NCI-H1694 treated with DMSO at 0.1 percent for 48 hours (cell line): ENCODE measurements around the gene SPINK4.

Experiments
- DNase-seq: peaks from one replicate; lab custom pipeline; 2025; lab: John Stamatoyannopoulos, UW

Gene SPINK4

DNA sequence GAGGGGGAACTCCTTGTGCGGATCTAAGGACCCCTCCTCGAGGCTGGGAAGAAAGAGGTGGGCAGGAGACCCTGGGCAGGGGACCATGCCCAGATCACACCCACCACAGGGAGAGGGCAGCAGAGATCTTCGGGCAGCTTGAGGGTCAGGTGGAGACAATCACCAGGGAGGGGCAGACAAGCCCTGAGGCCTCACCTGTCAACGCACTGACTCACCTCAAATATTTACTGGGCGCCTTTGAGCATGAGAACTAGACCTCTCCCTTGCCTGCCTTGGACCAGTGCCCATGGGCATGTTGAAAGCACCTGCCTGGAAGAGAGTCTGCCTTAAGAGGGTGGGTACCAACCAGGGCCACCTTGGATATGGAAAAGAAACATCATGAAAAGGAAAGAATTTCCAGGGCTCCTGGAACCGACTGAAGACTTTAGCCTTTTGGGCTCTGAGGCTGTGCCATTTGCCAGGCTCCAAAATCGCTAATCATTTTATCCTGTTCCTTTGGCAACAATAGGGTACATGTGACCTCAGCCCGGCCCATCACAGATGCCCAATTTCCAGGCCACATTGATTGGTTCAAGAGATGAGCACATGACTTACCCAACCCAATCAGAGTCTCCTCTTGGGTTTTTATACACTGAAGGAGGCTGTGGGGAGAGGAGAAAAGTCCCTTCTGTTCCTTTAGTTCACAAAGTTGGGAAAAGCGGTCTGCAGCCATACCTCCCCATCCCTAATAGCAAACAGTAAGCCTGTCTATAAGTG, 10.4 kb upstream of the SPINK4 start:
- DNase-seq: no peak

DNA sequence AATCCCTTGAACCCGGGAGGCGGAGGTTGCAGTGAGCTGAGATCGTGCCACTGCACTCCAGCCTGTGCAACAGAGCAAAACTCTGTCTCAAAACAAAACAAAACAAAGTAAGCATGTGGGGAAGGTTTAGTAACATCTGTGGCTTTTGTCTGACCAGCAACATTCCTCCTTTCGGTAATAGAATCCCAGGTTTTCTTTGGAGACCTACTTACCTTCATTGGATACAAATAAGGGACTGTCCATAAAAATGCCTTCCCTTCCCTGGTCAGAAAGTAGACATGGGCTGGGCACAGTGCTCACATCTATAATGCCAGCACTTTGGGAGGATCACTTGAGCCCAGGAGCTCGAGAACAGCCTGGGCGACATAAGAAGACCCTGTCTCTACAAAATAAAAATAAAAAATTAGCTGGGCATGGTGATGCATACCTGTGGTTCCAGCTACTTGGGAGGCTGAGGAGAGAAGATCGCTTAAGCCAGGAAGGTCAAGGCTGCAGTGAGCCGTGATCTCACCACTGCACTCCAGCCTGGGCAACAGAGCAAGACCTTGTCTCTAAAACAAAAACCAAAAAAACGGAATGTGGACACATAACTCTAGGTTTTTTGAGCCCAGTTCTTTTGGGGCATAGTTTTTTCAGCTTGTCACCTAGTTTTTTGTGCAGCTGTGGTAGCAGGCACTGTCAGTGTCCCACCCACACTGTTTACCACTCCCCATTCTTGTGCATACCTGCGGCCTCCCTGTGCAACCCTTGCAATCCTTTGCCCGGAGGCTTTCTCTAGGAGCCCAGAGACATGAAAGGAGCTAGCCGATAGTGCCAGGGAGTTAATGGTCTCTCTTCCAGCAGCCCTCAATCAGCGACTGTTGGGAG, 9.0 kb upstream of the SPINK4 start:
- no peak for DNase-seq

DNA sequence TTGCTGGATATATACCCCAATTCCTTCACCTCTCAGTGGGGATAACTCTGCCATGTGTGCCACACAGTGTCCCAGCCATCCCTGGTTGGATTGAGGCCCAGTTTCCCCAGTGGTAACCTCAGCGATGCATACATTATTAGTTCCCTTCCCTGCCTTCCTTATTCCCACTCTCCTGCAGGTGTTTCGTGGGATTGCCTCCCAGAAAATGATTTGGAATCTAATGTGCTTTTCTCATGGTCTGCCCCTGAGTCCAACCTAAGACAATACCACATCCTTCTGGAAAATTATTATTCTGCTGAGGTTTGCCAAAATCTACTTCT, 8.4 kb upstream of the SPINK4 start:
- no peak for DNase-seq

DNA sequence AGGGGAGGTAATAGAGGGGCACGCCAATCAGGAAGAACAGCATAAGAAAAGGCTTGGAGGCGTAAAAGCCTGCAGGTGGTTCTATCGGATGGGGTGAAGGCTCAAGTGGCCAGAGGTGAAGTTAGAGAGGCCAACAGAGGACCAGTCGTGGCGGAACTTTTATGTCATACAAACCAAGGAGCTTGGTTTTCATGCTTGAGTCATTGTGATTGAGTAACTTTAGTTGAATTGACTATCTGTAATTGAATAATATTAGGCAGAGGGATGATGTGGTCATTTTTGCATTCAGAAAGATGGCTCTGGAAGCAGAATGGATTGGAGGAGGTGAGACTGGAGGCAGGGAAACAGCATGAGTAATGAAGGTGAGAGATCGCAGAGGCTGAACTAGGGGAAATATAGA, 7.2 kb upstream of the SPINK4 start:
- DNase-seq: no peak

DNA sequence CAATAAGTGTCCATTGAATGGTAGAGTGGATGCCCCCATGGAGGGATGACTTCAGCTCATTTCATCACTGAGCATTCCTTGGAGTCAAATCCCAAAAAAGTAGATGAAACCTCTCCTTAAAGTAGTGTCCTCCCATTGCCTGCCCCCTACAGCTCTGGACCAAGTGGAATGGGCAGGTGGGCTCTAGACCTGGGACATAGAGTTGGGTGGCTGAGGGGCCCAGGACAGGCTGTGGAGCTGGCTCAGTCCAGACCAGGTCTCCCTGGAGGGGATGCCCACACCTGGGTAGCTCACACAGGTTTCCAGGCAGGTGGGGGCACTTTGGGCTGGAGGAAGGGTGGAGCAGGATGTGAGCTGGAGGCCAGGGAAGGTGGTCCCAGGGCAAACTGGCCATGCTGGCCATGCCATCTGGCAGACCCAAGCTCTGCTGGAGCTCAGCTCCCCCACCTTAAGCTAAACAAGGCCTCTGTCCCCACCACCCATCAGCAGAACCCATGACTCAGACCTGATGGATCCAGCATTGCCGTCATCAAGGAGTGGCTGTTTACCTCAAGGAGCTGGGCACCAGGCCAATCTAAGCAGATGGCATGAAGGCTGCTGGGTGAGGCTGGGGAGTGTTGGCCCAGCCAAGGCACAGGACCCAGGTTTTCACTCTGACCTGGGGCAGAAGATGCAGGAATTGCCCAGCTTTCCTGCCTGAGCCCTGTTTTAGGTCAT, 6.2 kb upstream of the SPINK4 start:
- no peak for DNase-seq

DNA sequence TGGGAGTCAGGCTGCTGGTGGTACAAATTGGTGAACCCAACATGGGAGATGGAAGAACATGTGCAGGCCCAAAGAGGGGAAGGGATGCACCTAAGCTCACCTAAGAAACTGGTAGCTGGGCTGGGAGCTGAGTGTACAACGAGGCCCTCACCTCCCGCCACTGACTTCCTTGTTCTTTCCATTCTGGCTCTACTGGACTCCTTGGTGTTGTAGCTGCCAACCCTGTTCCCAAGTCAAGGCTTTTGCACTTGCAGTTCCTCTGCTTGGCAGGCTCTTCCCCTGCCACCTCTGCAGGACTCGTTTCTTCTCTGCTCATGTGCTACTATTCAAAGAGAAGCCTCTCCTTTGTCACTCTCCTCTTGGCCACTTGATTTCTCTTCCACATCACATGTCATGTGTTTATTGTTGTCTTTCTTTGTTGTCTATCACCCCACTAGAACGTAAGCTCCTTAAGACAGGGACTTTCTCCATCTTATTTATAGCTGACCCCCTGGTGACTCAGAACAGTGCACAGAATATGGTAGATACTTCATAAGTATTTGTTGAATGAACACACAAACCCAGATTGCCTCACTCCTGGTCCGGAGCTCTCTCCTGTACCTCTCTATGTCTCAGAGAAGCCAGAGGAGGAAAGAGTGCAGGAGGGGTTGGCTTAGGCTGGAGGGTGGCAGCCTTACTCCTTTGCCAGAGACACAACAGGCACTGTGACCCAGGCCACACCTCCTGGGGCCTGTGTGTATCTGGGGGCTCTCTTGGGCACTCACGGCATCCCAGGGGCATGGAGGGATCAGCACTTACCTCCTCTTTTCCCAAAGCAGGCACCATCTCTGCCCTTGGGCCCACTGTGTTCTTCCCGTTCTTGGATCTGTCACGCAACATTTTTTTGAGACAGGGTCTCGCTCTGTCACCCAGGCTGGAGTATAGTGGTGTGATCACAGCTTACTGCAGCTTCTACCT, 5.2 kb upstream of the SPINK4 start:
- no peak for DNase-seq

DNA sequence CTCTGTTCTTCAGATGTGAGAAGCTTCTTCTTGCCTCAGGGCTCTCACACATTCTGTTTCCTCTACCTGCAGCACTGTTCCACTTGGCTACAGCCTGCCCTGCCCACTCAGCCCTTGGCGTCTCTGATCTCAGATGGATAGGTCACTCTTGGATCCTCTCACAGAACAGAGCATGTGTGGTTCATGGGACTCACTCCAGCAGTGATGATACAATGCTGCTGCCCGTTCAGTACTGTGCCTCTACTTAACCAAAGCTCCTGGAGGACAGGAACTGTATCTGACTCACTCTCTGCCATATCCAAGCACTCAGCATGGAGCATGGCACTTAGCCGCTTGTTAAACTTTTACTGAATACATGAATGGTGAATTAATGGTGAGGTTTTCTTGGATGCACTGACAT, 3.4 kb upstream of the SPINK4 start:
- DNase-seq: no peak

DNA sequence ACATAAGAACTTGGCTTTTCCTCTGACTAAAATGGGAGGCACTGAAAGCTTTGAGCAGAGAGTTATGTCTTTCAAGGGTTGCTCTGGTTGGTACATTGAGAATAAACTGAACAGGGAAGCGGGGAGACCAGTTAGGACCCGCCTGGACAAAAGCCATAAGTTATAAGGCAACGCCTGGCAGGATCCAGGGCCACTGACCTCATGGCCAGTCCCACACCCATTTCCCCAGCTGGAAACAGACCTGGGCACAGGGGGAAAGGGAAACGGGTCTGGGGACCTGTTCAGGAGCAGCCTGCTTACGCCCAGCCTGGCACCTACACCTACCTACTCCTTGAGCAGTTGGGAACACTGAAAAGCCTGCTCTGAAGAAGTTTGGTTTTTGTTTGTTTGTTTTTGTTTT, 1.3 kb downstream of the SPINK4 start:
- DNase-seq: no peak

DNA sequence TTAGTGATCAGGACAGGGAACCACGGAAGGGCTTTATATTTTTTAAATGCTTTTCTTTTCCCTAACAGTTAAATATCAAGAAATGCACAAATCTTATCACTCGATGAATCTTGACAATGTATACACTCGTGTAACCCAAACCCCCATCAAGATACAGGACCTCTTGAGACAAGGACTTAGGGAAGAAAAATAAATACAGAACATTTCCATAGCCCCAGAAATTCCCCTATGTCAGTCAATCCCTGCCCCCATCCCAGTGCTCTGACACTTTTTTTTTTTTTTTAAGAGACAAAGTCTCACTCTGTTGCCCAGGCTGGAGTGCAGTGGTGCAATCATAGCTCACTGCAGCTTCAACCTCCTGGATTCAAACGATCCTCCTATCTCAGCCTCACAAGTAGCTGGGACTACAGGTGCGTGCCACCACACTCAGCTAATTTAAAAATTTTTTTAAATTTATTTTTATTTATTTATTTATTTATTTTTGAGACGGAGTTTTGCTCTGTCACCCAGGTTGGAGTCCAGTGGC, 2.7 kb downstream of the SPINK4 start:
- no peak for DNase-seq

DNA sequence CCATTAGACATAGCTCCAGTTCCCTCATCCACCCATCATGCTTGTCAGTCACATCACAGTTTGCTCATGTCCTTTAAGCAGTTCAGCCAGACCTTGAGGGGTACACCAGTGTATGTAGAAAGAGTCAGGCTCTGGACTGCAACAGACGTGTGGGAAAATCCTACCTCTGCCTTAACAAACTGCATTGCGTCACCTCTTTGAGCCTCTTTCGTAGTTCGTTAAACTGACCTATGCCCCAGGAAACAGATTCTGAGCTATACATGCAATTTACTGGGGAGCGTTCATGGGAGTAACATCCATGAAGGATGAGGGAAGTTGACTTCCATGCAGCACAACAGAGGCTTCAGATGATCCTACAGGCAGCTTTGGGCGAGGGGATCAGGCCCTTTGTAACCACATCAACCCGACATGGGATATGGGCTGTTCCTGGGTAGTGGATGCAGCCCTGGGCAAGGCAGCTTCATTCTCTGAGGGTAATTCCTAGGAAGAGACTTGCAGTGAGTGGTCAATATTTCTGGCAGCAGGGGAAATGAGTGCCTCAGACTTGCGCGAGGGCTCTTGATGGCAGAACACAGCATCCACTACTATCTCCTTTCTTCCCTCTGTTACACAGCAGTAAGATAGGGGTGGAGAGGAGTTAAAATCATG, 4.3 kb downstream of the SPINK4 start:
- no peak for DNase-seq

DNA sequence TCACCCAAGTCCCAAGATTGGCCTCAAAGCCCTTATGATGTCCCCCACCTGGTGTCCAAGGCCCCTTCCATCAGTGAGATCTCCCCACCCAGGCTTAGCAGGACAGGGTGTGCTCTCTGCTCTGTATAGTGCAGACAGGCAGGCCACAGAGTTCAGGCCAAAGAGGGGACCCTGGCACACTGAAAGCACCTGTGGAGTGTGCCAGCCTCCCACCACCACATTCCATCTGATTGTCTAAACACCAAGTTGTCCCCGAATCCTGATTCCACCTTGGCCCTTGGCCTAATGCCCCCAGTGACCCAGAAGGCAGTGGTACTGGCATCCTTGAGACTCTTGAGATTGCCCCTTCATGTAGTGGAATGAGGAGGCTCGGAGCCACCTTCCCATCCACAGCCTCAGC, 5.4 kb downstream of the SPINK4 start:
- no peak for DNase-seq

DNA sequence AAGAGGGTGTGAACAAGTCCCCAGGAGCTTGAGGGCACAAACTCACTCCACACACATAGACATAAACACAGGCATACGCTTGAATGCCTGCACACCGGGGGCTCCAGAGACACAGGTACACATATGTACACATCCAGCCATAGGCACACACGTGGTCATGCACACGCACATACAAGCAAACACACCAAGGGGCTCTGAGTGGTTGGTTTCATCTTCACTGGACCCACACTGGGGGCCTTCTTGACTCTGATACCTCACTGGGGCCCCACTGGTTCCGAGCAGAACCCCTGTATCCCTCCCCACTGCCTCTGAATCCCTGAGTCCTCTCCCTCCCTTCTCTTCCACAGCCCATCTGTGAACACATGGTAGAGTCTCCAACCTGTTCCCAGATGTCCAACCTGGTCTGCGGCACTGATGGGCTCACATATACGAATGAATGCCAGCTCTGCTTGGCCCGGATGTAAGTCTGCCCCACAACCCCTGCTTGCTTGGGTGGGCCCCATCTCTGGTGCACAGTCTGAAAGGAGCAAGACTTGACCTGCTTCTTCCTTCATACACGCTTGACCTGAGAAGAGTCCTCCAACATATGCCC, 6.4 kb downstream of the SPINK4 start:
- no peak for DNase-seq

DNA sequence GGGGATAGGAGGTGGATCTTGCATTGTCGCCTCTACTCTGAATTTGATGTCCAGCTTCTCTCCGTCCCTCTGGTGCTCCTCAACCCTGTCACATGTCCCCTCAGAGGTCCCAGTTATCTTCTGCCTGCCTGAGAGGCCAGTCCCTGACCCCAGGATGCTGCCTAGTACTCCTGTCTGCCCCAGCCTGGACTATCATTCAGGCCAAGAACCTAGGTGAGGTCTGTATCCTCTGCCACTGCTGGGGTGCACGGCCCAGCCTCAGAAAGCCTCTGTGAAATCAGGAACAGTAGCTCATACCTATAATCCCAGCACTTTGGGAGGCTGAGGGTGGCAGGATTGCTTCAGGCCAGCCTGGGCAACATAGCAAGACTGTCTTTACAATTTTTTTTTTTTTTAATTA, 8.6 kb downstream of the SPINK4 start:
- DNase-seq: no peak

DNA sequence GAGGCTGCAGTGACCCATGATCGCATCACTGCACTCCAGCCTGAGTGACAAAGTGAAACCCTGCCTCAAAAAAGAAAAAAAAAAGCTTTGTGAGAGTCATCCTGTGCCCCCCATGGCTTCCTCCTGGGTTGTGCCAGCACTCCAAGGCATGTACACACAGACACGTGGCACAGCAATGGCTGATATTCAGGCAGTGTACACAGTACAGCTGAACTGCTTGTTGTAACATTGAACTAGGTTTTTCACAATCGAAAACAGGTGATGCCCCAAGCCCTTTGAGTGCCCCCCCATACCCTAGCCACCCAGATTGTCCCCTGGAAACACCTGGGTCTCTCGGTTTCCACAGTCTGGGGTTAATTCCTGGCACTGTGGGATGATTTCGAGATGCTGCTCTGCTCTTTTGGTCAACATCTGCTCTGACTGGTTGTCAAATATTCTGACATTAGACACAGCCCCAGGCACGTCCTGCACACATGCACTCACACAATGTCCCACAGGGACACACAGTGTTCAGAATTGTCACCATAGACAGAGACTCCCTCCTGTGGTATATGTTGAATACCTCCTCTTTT, 9.2 kb downstream of the SPINK4 start:
- DNase-seq: no peak

DNA sequence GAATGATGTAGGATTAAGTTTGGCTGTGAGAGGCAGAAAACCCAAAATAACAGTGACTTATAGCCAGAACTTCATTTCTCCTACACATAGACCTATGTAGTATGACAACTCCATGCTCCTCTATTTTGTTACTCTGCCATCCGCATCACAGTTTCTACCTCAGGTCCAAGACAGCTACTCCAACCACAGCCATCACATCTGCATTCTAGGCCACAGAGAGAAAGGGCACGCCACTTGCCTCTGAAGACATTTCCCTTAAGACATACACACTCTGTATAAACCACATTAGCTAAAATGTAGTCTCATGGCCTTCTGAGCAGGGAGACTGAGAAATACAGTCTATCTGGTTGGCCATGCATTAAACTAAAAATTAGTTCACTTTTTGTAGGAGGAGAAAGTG, 10.0 kb downstream of the SPINK4 start:
- no peak for DNase-seq

DNA sequence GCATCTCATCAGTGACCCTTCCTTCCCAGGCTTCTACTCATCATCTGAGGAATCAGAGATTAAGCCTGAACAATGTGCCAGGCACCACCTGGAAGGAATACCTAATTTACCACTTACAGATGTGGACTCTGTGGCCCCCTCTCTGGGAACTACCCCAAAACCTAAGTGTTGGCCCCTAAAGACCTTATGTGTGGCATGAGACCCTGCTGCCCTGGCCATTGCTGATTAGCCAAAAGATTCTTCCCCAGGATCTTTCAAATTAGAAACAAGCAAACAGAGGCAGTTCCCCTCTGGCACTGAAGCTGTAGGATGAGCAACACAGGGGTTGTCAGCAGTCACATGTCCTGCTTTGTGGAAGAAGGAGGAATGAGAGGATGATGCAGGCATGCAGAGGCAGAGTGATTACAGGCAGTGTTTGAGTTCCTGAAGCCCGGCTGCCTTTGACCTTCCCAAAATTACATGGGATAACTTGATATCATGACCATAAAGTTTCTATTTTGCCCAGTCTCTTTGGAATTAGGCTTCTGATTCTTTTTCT, 10.6 kb downstream of the SPINK4 start:
- no peak for DNase-seq

DNA sequence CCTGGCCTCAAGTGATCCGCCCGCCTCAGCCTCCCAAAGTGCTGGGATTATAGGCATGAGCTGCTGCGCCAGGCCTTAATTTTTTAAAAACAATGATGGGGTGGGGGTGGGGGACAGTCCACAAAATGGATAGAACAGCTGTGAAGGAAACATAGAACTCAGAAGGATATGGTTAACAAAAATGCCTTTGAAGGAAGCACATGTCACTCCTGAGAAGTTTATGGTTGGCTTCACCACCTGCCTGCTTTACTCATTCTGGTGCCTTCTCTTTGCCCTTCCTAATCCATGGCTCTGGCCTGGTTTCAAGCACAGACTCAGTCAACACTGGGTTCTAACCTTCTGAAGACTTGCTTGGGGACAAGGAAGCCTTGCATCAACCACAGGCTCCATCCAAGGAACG, 14.2 kb downstream of the SPINK4 start:
- DNase-seq: no peak

DNA sequence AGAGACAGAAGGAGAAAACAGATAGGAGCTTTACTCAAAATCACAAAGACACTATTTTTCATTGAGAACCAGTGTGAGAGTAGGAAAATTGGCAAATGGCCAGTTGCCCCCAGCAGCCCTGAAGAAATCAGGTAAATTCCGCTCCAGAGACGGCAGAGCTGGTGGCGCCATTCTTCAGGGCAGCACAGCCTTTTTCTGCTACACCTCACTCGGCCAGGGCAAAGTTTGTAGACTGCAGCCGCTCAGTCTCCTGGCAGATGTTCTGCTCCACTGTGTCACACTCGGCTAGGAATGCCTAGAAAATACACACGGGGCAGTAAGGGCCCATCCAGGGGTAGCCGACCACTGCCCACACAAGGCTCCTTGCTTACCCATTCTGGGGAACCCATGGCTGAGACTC, 15.0 kb downstream of the SPINK4 start:
- no peak for DNase-seq

DNA sequence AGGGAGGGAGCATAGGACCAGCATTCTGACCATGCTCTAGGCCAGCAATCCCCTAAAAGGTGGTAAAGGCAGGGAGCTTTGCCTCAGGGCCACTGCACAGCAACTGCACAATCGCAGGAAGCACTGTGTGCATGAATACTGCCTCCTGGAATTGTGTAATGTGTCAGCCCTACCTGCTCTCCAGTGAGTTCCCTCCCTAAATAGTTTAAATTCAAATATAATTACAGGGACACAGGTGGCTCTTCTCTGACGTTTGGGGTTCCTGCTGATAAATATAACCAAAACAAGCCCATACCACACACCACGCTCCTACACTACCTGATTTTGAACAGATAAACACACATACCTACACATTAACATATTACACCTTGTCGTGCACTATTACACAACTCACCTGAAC, 15.5 kb downstream of the SPINK4 start:
- no peak for DNase-seq

DNA sequence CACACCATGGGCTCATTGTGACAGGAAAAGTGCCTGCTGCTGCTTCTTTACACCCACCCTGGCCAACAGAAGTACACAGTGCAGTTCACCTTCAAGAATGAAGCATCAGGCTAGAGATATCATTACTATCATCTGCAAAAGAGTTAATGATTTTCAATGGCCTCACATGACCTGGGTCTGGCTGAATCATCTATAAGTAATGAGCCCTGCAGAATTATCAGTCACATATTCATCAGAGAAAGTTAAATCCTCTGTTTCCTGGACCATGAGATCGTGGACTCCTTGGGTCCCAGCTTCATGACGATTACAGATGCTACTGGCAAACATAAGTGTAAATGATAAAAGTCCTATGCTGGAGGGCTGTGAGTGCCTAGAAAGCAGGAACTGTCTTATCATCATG, 16.3 kb downstream of the SPINK4 start:
- no peak for DNase-seq
